SK-N-SH (cell line): Measurements from ENCODE around the gene OR51B2. TPM values are rescaled to one million over a fixed set of nuclear protein-coding genes. Genes with fewer than 3 reads are reported as not detected.

Experiments used
- CTCF ChIA-PET: fragments of 300-600, 350-600 bp; formaldehyde crosslinking; extraction: SDS; loops from one replicate; lab custom pipeline; 2021; lab: Yijun Ruan, JAX
- POLR2A ChIA-PET: fragments of 350-600 bp; sonication (Branson Sonifier 250); formaldehyde crosslinking; extraction: SDS; loops from one replicate; lab custom pipeline; 2020; ENCODE audit warnings: antibody characterized with exemption, inconsistent platforms; lab: Yijun Ruan, JAX
- DNase-seq: peaks from one replicate; pipeline ENCODE4 v3.0.0; 2012
- H2AFZ ChIP-seq: fragments of 200-600 bp; sonication (generic); 2 replicates; pipeline ENCODE4 v1.8.1; 2016; ENCODE audit warnings: antibody characterized with exemption, mild to moderate bottlenecking, low read depth
- H3F3A ChIP-seq: fragments of 200-600 bp; sonication (generic); replicated peaks from 2 replicates; pipeline ENCODE3; 2016; ENCODE audit warnings: antibody characterized with exemption, mild to moderate bottlenecking; ENCODE audit not compliant: insufficient read depth
- H3K27ac ChIP-seq, 2 experiments: fragments of 200-500 bp in 1 of 2; fragments of 200-600 bp in 1 of 2; sonication (Bioruptor generic) in 1 of 2; sonication (generic), shearing (Covaris generic) in 1 of 2; 2 replicates each; pipeline versions ENCODE4 v1.5.1 to v1.6.1; 2014 to 2016; ENCODE audit warnings: low read depth in 2 of 2, inconsistent platforms in 1 of 2, low read length in 1 of 2, mild to moderate bottlenecking in 1 of 2, mixed read lengths in 1 of 2
- H3K27me3 ChIP-seq: fragments of 200-600 bp; sonication (generic), shearing (Covaris generic); 2 replicates; pipeline ENCODE4 v1.6.1; 2016; ENCODE audit warnings: mixed run types; ENCODE audit not compliant: insufficient read depth
- H3K36me3 ChIP-seq, 2 experiments: fragments of 200-500 bp in 1 of 2; fragments of 200-600 bp in 1 of 2; sonication (Bioruptor generic) in 1 of 2; sonication (generic) in 1 of 2; replicated peaks in 1 of 2; 2 replicates each; pipeline versions ENCODE3 to v1.5.1; 2014 to 2016; ENCODE audit warnings: low read length in 1 of 2, mild to moderate bottlenecking in 1 of 2; ENCODE audit not compliant: insufficient read depth in 2 of 2, control insufficient read depth in 1 of 2
- H3K4me1 ChIP-seq, 2 experiments: fragments of 200-500 bp in 1 of 2; fragments of 200-600 bp in 1 of 2; sonication (Bioruptor generic) in 1 of 2; sonication (generic), shearing (Covaris generic) in 1 of 2; 2 replicates each; pipeline versions ENCODE4 v1.5.1 to v1.6.1; 2014 to 2016; ENCODE audit warnings: low read depth in 1 of 2, low read length in 1 of 2, mixed run types in 1 of 2; ENCODE audit not compliant: insufficient read depth in 2 of 2, control insufficient read depth in 1 of 2
- H3K4me2 ChIP-seq: fragments of 200-600 bp; sonication (generic), shearing (Covaris generic); 2 replicates; pipeline ENCODE4 v1.6.1; 2017; ENCODE audit warnings: mixed run types
- H3K4me3 ChIP-seq, 2 experiments: fragments of 200-500 bp in 1 of 2; fragments of 200-600 bp in 1 of 2; sonication (Bioruptor generic) in 1 of 2; sonication (generic), shearing (Covaris generic) in 1 of 2; 2 replicates each; pipeline versions ENCODE4 v1.5.1 to v1.8.1; 2014 to 2016; ENCODE audit warnings: low read depth in 2 of 2, inconsistent platforms in 1 of 2, low read length in 1 of 2, mild to moderate bottlenecking in 1 of 2, mixed read lengths in 1 of 2, moderate library complexity in 1 of 2
- H3K79me2 ChIP-seq: fragments of 200-600 bp; sonication (generic); 2 replicates; pipeline ENCODE4 v1.8.1; 2017; ENCODE audit warnings: mild to moderate bottlenecking; ENCODE audit not compliant: insufficient read depth
- H3K9ac ChIP-seq: fragments of 200-600 bp; sonication (generic); 2 replicates; pipeline ENCODE4 v1.6.1; 2017; ENCODE audit warnings: mixed run types
- H3K9me2 ChIP-seq: fragments of 200-600 bp; sonication (generic); 2 replicates; pipeline ENCODE4 v1.6.1; 2017; ENCODE audit warnings: mixed run types
- H3K9me3 ChIP-seq: fragments of 200-600 bp; sonication (generic); 2 replicates; pipeline ENCODE4 v1.6.1; 2017; ENCODE audit warnings: mixed run types, mild to moderate bottlenecking, moderate library complexity
- H4K20me1 ChIP-seq: fragments of 200-600 bp; sonication (generic); 2 replicates; pipeline ENCODE4 v1.6.1; 2017; ENCODE audit warnings: mild to moderate bottlenecking, mixed run types; ENCODE audit not compliant: insufficient read depth
- ELF1 ChIP-seq: IDR thresholded peaks from 2 replicates; pipeline ENCODE4 v1.4.0; 2012
- EP300 ChIP-seq, 2 experiments: IDR thresholded peaks; 2 replicates each; pipeline versions ENCODE4 v1.4.0 to v1.6.1; 2012; ENCODE audit warnings: borderline replicate concordance in 1 of 2, low read depth in 1 of 2, low read length in 1 of 2
- EZH2phosphoT487 ChIP-seq: fragments of 200-600 bp; sonication (generic); IDR thresholded peaks from 2 replicates; pipeline ENCODE4 v1.6.1; 2017; ENCODE audit warnings: low read depth, mixed run types, mild to moderate bottlenecking, antibody characterized with exemption, moderate library complexity, borderline replicate concordance
- GABPA ChIP-seq: IDR thresholded peaks from 2 replicates; pipeline ENCODE4 v1.4.0; 2012; ENCODE audit warnings: low read depth, mild to moderate bottlenecking
- GATA2 ChIP-seq: sonication (generic); formaldehyde crosslinking; IDR thresholded peaks from 2 replicates; pipeline ENCODE4 v1.5.0; 2020; ENCODE audit warnings: mild to moderate bottlenecking, missing genetic modification reagents
- MEF2A ChIP-seq: IDR thresholded peaks from 2 replicates; pipeline ENCODE4 v1.4.0; 2012; ENCODE audit warnings: low read depth, borderline replicate concordance
- MXI1 ChIP-seq: IDR thresholded peaks from 2 replicates; pipeline ENCODE4 v1.6.1; 2012; ENCODE audit warnings: mild to moderate bottlenecking, low read depth, low read length, improper control_type of control experiment
- NFIC ChIP-seq: IDR thresholded peaks from 2 replicates; pipeline ENCODE4 v1.4.0; 2012; ENCODE audit warnings: borderline replicate concordance
- NRF1 ChIP-seq: IDR thresholded peaks from 2 replicates; pipeline ENCODE4 v1.6.1; 2012; ENCODE audit warnings: low read depth, mild to moderate bottlenecking, low read length
- POLR2AphosphoS5 ChIP-seq: IDR thresholded peaks from 2 replicates; pipeline ENCODE4 v1.6.1; 2012; ENCODE audit warnings: low read depth, low read length
- RFX5 ChIP-seq: IDR thresholded peaks from 2 replicates; pipeline ENCODE4 v1.6.1; 2012; ENCODE audit warnings: mild to moderate bottlenecking, improper control_type of control experiment, low read length
- RXRA ChIP-seq: IDR thresholded peaks from 2 replicates; pipeline ENCODE4 v1.4.0; 2012; ENCODE audit warnings: low read depth, mild to moderate bottlenecking, borderline replicate concordance
- SMC3 ChIP-seq: IDR thresholded peaks from 2 replicates; pipeline ENCODE4 v1.6.1; 2012; ENCODE audit warnings: low read depth, low read length, improper control_type of control experiment
- TAF1 ChIP-seq: IDR thresholded peaks from 2 replicates; pipeline ENCODE4 v1.6.1; 2012; ENCODE audit warnings: low read depth, mild to moderate bottlenecking, low read length, moderate library complexity, borderline replicate concordance
- TEAD4 ChIP-seq: IDR thresholded peaks from 2 replicates; pipeline ENCODE4 v1.4.0; 2012; ENCODE audit warnings: mild to moderate bottlenecking, borderline replicate concordance; ENCODE audit not compliant: insufficient read depth
- WGBS: methylation state at CpG from one replicate; pipeline ENCODE4 v1.1.6; 2017; ENCODE audit warnings: low lambda C conversion rate; 5-methylcytosine and 5-hydroxymethylcytosine counted together
- polyA plus RNA-seq, 3 experiments: library from polyadenylated mRNA; depleted of rRNA; stranded (reverse); fragments of >200 nt; gene quantifications; 2 replicates each; pipeline ENCODE4 v1.2.3, GENCODE V29; 2012
- TF ChIP-seq, protein P1 (sequence below): fragments of 200-600 bp; sonication (generic); IDR thresholded peaks from 2 replicates; pipeline ENCODE4 v1.6.1; 2017; ENCODE audit warnings: antibody characterized with exemption, mild to moderate bottlenecking, moderate library complexity
- TF ChIP-seq, protein P2 (sequence below): IDR thresholded peaks from 2 replicates; pipeline ENCODE4 v1.4.0; 2012; ENCODE audit warnings: low read depth, borderline replicate concordance

OR51B2 gene
- polyA plus RNA-seq, 1 of the 3 experiments (the other 2 are of a cell fraction) = not detected

DNA sequence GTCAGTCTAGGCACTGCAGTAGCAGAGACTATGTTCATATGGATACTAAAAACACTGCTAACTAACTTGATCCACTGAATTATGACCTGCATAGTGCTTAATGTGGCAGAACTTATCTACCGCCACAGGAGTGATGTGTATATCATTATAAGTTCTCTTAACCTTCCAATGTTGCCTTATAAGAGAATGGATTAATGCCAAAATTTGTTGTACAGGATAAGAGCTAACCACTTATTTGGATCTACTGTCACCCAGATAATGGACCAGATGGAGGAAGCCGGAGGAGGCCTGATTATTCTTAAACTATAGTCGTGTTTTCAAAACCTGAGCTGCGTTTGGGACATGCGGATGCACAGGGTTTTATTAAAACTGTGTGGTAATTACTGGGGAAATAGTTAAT, 20.5 kb downstream of the OR51B2 start:
- Histone ChIP-seq H3K27me3 (no peaks in the 10 kb centered on the region; the same call in 1 of the 2 replicates), H3K4me3 (no peak overlapping the region), H3K79me2 (no peaks in the 10 kb centered on the region), H3F3A (no peaks in the 10 kb centered on the region), H3K4me2 (no peak overlapping the region), H2AFZ (no peak overlapping the region), H3K9me2 (no peaks in the 10 kb centered on the region), H3K9me3 (no peaks in the 10 kb centered on the region), H4K20me1 (no peaks in the 10 kb centered on the region), H3K36me3 (no peaks in the 10 kb centered on the region), H3K4me1 (no peaks in the 10 kb centered on the region), H3K27ac (no peak overlapping the region), H3K9ac (no peak overlapping the region)
- WGBS = 11% methylated on average over 5 of the region's 5 CpGs
- ChIA-PET CTCF (no interaction called here), POLR2A (no interaction called here)
- DNase-seq = no peak
- TF ChIP-seq RXRA = no peak
- TF ChIP-seq GATA2 = no peak
- TF ChIP-seq TAF1 = no peak
- TF ChIP-seq NFIC = no peak
- no peak for TF ChIP-seq EP300 (IDR thresholded peaks at IDR 0.05; ENCODE audit: borderline replicate concordance in 1 of 2, low read depth in 1 of 2, low read length in 1 of 2)
- no peak for TF ChIP-seq TEAD4
- no peak for TF ChIP-seq SMC3
- no peak for TF ChIP-seq GABPA

DNA sequence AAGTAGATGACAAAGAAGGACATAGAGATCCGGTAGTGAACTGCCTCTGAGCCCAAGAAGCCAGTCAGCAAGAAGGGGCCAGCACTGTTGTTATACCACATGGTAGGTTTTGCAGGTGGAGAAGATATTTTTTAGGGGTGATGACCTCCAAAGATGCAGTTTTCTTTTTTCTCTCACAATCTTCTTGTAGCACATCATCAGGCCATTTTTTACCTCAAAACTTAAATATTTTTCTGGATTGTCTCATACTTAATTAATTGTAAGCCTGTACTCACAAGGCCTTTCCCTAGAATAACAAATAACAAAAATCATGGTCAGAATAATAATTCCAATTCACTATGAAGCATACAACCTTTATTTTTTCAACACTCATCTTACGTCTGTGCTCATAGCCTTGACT, 22.3 kb downstream of the OR51B2 start, which contains the start of gene OR51B4:
TSS of gene OR51B4 (minus strand) at position 101 of the 400 bp plus-strand sequence. CDS start at position 101, 0 bp downstream.
- CTCF ChIA-PET = no interaction called here
- H3K9me2 ChIP-seq = no peaks in the 10 kb centered on the region

DNA sequence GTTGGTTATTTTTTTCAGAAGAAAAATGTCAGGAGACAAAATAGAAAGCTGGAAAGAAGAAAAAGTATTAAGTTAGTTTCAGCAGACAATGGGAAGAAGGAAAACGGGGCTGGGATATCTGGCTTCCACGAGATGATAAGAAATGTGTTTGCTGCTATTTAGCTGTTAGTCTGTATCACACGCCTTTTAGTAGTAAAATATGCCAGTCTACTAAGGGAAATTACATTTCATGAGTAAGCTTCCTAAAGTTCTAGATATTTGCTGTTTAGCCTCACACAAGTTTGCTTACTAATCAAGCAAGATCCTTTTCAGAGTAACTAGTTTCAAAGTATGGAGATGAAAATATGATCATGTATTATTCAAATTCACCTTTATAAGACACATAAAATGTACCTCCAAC, 23.8 kb downstream of the OR51B2 start:
- Histone ChIP-seq H4K20me1 (no peaks in the 10 kb centered on the region), H3K36me3 (no peaks in the 10 kb centered on the region), H3F3A (no peaks in the 10 kb centered on the region), H3K27me3 (peaks cover 6% of the 10 kb centered on the region; the same call in 1 of the 2 replicates), H3K4me1 (no peaks in the 10 kb centered on the region), H3K9me3 (no peaks in the 10 kb centered on the region), H3K79me2 (no peaks in the 10 kb centered on the region), H3K9ac (no peak overlapping the region), H3K9me2 (no peaks in the 10 kb centered on the region), H3K27ac (no peak overlapping the region), H3K4me2 (no peak overlapping the region), H3K4me3 (no peak overlapping the region), H2AFZ (no peak overlapping the region)
- 1% methylated on average over 3 of the region's 3 CpGs for WGBS
- POLR2A ChIA-PET = no interaction called here
- TF ChIP-seq, protein P1, sequence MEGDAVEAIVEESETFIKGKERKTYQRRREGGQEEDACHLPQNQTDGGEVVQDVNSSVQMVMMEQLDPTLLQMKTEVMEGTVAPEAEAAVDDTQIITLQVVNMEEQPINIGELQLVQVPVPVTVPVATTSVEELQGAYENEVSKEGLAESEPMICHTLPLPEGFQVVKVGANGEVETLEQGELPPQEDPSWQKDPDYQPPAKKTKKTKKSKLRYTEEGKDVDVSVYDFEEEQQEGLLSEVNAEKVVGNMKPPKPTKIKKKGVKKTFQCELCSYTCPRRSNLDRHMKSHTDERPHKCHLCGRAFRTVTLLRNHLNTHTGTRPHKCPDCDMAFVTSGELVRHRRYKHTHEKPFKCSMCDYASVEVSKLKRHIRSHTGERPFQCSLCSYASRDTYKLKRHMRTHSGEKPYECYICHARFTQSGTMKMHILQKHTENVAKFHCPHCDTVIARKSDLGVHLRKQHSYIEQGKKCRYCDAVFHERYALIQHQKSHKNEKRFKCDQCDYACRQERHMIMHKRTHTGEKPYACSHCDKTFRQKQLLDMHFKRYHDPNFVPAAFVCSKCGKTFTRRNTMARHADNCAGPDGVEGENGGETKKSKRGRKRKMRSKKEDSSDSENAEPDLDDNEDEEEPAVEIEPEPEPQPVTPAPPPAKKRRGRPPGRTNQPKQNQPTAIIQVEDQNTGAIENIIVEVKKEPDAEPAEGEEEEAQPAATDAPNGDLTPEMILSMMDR = no peak
- TF ChIP-seq RXRA = no peak
- no peak for TF ChIP-seq EZH2phosphoT487
- TF ChIP-seq, protein P2, sequence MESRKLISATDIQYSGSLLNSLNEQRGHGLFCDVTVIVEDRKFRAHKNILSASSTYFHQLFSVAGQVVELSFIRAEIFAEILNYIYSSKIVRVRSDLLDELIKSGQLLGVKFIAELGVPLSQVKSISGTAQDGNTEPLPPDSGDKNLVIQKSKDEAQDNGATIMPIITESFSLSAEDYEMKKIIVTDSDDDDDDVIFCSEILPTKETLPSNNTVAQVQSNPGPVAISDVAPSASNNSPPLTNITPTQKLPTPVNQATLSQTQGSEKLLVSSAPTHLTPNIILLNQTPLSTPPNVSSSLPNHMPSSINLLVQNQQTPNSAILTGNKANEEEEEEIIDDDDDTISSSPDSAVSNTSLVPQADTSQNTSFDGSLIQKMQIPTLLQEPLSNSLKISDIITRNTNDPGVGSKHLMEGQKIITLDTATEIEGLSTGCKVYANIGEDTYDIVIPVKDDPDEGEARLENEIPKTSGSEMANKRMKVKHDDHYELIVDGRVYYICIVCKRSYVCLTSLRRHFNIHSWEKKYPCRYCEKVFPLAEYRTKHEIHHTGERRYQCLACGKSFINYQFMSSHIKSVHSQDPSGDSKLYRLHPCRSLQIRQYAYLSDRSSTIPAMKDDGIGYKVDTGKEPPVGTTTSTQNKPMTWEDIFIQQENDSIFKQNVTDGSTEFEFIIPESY = no peak
- no peak for TF ChIP-seq NRF1
- no peak for TF ChIP-seq GATA2
- TF ChIP-seq POLR2AphosphoS5 = no peak
- TF ChIP-seq MEF2A = no peak
- TF ChIP-seq ELF1 = no peak
- CTCF ChIA-PET = no interaction called here
- DNase-seq = no peak

More for the DNA sequence above, 22.3 kb downstream of the OR51B2 start, which contains the start of gene OR51B4:
- H3K79me2 ChIP-seq = no peaks in the 10 kb centered on the region
- H2AFZ ChIP-seq = no peak within 1 kb of the TSS
- no peaks in the 10 kb centered on the region for H3F3A ChIP-seq
- H3K4me3 ChIP-seq = no peak within 1 kb of the TSS
- no peak within 1 kb of the TSS for H3K9ac ChIP-seq
- POLR2A ChIA-PET = no interaction called here
- no peaks in the 10 kb centered on the region for H3K4me1 ChIP-seq
- no peaks in the 10 kb centered on the region for H3K9me3 ChIP-seq
- no peaks in the 10 kb centered on the region for H3K36me3 ChIP-seq
- no peak within 1 kb of the TSS for H3K27ac ChIP-seq
- no peak for DNase-seq
- H3K4me2 ChIP-seq = no peak within 1 kb of the TSS
- H3K27me3 ChIP-seq = peaks cover 6% of the 10 kb centered on the region; the same call in 1 of the 2 replicates
- H4K20me1 ChIP-seq = no peaks in the 10 kb centered on the region
- WGBS = 9% methylated on average over 2 of the region's 2 CpGs
- no peak for TF ChIP-seq MXI1
- no peak for TF ChIP-seq RFX5
